Mononuclear cell (primary cell): ENCODE measurements around the gene PITPNC1. TPM values are rescaled to one million over a fixed set of nuclear protein-coding genes. Genes with fewer than 3 reads are reported as not detected.
"Not testable (repeated sequence)": the region's sequence is repeated elsewhere in the genome, so short reads cannot be mapped to it uniquely, and the experiment has no call there.

Source experiments
- H3K27me3 ChIP-seq: 2 replicates; pipeline ENCODE4 v1.6.0; 2011; ENCODE audit warnings: low read length, control low read depth; ENCODE audit not compliant: insufficient read depth
- H3K4me1 ChIP-seq: 2 replicates; pipeline ENCODE4 v1.5.1; 2011; ENCODE audit warnings: mild to moderate bottlenecking, low read length, control low read depth; ENCODE audit not compliant: insufficient read depth
- H3K4me3 ChIP-seq: 2 replicates; pipeline ENCODE4 v1.5.1; 2011; ENCODE audit warnings: mild to moderate bottlenecking, low read length, moderate library complexity
- H3K9me3 ChIP-seq: 2 replicates; pipeline ENCODE4 v1.5.1; 2011; ENCODE audit warnings: low read depth, mild to moderate bottlenecking, control low read depth, low read length
- total RNA-seq: library from RNA; depleted of rRNA; stranded (reverse); fragments of >200 nt; gene quantifications from one replicate; pipeline ENCODE4 v1.2.3, GENCODE V29; 2012

PITPNC1 gene
- total RNA-seq, 1 donor, result 52.8 TPM

DNA sequence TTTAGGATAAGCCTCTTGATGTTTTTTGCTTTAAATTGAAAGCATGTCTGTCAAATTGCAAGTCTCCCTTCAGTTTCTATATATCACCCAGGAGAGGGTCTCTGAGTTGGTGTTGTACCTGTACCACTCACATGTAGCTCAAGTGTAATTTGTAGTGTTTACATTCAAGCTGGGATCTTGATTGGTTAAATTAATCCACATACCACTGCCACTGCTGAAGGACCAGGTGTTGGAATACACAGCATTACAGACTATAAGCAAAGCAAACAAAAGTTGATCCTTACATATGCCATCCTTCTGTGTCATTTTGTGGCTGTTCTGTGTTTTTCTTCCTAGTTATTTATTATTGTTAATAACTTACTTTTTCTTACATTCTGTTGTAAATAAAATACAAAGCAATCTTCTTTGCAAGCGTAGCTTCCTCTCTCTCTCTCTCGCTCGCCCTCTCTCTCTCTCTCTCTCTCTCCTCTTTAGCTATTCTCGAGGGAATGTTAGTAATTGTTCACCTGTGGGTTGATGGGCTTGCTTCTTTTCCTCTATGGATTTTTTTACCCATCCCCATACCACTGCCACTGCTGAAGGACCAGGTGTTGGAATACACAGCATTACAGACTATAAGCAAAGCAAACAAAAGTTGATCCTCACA, 319.9 kb downstream of the PITPNC1 start:
- Histone ChIP-seq H3K4me3 (no peak overlapping the region), H3K9me3 (no peaks in the 10 kb centered on the region), H3K27me3 (no peaks in the 10 kb centered on the region), H3K4me1 (no peaks in the 10 kb centered on the region)

DNA sequence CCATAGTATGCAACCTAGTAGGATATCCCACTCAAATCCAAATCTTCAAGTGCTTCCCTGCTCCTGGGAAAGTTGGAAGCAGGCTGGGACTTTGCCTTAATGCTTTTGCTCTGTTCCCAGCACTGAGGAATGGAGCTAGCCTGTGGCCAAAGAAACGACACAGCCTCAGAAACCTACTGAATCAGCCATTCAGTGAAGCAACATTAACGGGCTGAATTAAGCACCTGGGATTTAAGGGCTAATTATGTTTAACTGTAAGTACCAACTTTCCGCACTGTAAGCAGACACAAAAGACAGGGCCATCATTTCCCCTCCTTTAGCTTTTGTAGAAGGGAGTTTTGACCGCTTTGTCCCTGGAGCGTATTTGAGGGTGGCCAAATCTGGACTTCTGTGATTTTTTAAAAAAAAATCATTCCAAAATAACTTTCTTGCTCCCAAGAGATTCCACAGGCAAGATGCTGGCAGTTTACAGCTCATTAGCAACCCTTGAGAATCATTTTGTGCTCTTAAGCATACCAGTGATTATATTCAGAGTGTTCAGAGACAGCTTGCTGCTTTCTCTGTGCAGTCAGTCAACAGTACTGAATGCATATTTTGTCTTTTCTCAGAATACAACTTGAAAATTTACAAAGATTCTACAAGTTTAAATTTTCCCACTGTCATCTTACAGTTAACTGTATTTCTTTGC, 323.1 kb downstream of the PITPNC1 start:
- Histone ChIP-seq H3K4me1 (no peaks in the 10 kb centered on the region), H3K27me3 (no peaks in the 10 kb centered on the region), H3K9me3 (no peaks in the 10 kb centered on the region), H3K4me3 (no peak overlapping the region)

DNA sequence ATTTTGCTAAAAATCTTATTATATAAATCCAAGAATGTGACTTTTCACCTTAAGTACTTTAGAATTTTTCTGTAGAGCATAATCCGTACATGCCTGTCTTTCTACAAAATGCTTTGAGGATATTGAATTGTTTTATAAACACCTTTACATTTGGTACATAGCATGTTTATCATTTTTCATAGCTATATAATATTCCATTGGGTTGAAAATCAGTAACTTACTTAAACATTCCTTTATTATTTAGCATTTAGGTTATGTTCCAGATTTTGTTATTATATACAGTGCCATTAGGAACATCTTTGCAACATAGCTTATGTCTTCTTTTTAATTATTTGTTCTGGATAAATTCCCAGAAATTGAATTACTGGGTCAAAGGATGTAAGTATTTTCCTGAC, 323.6 kb downstream of the PITPNC1 start:
- H3K27me3 ChIP-seq, result no peaks in the 10 kb centered on the region
- H3K4me1 ChIP-seq, result no peaks in the 10 kb centered on the region
- no peak overlapping the region for H3K4me3 ChIP-seq
- no peaks in the 10 kb centered on the region for H3K9me3 ChIP-seq

DNA sequence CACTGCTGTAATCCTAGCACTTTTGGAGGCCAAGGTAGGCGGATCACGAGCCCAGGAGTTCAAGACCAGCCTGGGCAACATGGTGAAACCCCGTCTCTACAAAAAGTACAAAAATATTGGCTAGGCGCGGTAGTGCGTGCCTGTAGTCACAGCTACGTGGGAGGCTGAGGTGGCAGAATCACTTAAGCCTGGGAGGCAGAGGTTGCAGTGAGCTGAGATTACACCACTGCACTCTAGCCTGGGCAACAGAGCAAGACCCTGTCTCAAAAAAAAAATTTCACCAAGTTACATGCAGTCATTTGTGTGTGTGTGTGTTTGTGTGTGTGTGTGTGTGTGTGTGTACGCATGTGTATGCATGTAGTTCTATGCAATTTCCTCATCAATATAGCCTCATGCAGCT, 325.8 kb downstream of the PITPNC1 start:
- not testable (repeated sequence) for H3K27me3 ChIP-seq, H3K4me1 ChIP-seq, H3K4me3 ChIP-seq, H3K9me3 ChIP-seq

DNA sequence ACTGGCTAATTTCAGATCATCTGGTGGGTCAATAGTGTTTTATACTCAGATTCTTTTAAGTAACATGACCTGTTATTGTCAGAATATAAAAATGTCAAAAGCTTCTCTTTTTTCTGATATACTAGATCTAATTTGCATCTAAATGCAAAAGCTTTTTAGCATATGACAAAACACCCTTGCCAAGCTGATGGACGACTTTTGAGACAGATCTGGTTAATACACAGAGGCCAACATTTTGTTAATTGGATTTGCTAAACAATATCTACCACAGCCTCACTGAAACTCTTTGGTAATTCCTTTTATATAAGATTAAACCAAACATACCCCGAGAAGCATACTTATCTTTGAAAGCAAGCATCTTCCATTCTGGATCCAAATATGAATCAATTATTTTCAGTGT, 330.4 kb downstream of the PITPNC1 start:
- no peak overlapping the region for H3K4me3 ChIP-seq
- H3K27me3 ChIP-seq, result no peaks in the 10 kb centered on the region
- H3K9me3 ChIP-seq, result no peaks in the 10 kb centered on the region
- H3K4me1 ChIP-seq, result no peaks in the 10 kb centered on the region

DNA sequence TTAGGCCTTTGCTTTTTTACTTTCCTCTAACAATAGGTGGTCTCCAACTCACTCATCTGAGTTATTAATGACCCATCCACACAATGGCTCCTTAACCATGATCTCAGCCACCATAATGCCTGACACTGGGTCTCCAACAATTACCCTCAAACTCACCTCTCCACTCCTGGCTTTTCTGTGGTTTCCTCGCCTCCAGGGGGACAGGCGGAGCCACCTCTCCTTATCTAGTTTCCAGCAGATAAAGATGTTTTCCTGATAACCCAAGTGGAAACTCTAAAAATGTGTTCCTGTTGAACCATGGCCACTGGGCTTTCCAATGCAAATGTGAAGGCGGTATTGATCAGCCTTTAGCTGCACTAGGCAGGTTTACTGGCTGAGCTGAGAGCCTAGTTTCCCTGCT, 331.3 kb downstream of the PITPNC1 start:
- no peak overlapping the region for H3K4me3 ChIP-seq
- H3K27me3 ChIP-seq, result no peaks in the 10 kb centered on the region
- H3K4me1 ChIP-seq, result no peaks in the 10 kb centered on the region
- no peaks in the 10 kb centered on the region for H3K9me3 ChIP-seq

DNA sequence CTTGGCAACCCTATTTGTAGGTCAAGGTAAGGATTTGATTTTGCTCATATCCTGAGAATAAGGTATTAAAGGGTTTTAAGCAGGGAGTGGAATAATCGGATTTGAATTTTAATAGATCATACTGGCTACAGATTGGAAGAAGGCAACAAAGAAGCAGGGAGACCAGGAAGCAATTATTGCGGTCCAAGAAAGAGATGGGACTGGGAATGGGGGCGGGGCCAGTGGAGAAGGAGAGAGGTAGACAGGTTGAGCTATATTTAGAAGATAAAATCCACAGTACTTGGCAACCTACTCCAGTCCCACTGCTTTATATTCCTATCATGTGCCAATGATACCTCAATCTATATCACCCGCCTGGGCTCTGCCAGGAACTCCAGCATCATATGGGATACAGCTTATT, 334.8 kb downstream of the PITPNC1 start:
- no peak overlapping the region for H3K4me3 ChIP-seq
- no peaks in the 10 kb centered on the region for H3K27me3 ChIP-seq

DNA sequence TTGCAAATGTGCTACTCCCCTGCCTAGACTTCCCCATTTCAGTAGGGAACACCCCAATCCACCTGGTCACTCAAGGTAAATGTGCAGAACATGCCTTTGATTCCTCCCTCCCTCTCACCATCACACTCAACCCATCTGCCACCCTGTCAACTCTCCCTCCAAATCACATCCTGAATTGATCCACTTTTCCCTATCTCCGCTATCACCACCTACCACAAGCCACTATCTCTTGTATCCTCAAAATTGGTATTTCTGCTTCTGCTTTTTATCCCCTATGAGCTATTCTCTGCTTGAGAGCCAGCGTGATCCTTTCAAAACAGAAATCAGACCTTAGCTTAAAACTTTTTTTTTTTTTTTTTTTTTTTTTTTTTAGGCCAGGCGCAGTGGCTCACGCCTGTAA, 335.3 kb downstream of the PITPNC1 start:
- H3K9me3 ChIP-seq, result no peaks in the 10 kb centered on the region
- H3K4me3 ChIP-seq, result no peak overlapping the region
- H3K4me1 ChIP-seq, result peaks cover 6% of the 10 kb centered on the region
- H3K27me3 ChIP-seq, result no peaks in the 10 kb centered on the region

More for the DNA sequence above, 334.8 kb downstream of the PITPNC1 start:
- Histone ChIP-seq H3K9me3 (no peaks in the 10 kb centered on the region), H3K4me1 (peaks cover 2% of the 10 kb centered on the region)

DNA sequence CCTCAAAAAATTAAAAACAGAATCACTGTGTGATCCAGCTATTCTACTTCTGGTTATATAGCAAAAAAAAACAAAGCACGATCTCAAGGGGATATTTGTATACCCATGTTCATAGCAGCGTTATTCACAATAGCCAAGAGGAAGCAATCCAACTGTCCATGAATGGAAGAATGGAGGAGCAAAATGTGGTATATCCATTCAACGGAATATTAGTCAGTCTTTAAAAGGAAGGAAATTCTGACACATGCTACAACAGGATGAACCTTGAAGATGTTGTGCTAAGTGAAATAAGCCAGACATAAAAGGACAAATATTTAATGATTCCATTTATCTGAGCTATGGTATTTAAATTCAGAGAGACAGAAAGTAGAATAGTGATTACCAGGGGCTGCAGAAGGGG, 336.1 kb downstream of the PITPNC1 start:
- H3K27me3 ChIP-seq, result no peaks in the 10 kb centered on the region
- peaks cover 7% of the 10 kb centered on the region for H3K4me1 ChIP-seq
- H3K4me3 ChIP-seq, result no peak overlapping the region
- no peaks in the 10 kb centered on the region for H3K9me3 ChIP-seq

DNA sequence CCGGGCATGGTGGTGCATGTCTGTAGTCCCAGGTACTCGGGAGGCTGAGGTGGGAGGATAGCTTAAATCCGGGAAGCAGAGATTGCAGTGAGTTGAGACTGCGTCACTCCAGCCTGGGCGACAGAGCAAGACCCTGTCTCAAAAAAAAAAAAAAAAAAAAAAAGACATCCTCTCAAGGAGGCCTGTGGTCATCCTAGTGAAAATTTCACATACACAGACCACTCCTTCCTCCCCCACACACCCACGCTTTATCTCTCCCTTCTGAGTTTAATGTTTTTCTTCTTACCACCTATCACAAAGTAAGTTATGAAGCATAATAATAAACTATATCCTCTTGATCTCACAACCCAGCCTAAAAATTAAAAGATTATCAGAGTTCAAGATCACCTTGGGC, 339.3 kb downstream of the PITPNC1 start:
- H3K27me3 ChIP-seq, result no peaks in the 10 kb centered on the region
- no peaks in the 10 kb centered on the region for H3K9me3 ChIP-seq
- no peak overlapping the region for H3K4me3 ChIP-seq
- peaks cover 21% of the 10 kb centered on the region for H3K4me1 ChIP-seq

DNA sequence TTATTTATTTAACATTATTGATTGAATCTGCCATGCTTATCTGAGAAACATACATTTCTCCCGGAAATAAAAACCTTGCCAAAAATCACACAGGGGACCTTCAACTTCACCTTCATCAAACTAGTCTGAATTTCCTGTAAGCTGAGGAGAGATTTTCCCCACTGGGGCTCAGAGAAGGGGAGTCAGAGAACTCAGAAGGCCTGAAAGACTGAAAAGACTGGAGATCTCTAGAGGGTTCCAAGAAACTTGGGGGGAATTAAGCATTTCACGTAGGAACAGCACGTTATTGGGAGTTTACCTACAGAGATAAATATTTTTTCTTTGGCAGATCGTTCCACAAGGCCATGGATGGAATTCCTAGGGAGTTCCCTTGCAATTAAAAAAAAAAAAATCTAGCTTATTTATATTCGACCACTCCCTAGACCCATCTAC, 340.1 kb downstream of the PITPNC1 start:
- Histone ChIP-seq H3K9me3 (no peaks in the 10 kb centered on the region), H3K4me3 (peak overlapping the region; percentile 92), H3K4me1 (peaks cover 21% of the 10 kb centered on the region), H3K27me3 (no peaks in the 10 kb centered on the region)

DNA sequence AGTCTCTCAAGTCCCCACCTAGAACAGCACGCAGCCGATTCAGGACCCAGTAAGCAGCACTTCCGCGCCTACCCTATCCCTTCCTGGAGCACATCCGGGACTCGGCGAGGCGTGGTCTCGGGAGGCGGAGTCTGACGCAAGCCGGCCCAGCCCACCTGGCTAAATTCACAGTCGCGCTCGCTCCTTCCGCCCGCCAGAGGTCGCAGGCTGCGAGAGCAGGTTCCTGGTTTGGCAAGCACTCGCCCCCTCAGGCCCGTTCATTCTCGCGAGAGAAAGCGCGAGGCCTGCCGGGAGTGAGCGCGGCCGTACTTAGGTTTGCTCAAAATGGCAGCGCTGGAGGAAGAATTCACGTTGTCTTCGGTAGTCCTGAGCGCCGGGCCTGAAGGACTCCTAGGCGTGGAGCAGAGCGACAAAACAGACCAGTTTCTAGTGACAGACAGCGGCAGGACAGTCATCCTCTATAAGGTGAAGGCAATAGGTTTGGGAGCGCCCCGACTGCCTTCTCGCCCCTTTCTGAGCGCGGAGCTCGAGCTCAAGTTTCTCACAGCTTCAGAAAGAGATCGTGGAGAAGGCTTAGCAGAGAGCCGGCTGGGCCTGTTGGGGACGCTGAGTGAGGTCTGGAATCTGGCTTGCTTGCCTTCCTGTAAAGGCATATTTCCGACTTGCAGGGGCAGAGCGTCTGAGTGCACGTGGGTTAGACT, 340.7 kb downstream of the PITPNC1 start, which contains the start of gene NOL11:
TSS of gene NOL11 (plus strand) at position 313 of the 701 bp plus-strand sequence. CDS start at position 325, 12 bp downstream.
- no peaks in the 10 kb centered on the region for H3K9me3 ChIP-seq
- H3K4me3 ChIP-seq, result peak within 1 kb of the TSS; percentile 92

DNA sequence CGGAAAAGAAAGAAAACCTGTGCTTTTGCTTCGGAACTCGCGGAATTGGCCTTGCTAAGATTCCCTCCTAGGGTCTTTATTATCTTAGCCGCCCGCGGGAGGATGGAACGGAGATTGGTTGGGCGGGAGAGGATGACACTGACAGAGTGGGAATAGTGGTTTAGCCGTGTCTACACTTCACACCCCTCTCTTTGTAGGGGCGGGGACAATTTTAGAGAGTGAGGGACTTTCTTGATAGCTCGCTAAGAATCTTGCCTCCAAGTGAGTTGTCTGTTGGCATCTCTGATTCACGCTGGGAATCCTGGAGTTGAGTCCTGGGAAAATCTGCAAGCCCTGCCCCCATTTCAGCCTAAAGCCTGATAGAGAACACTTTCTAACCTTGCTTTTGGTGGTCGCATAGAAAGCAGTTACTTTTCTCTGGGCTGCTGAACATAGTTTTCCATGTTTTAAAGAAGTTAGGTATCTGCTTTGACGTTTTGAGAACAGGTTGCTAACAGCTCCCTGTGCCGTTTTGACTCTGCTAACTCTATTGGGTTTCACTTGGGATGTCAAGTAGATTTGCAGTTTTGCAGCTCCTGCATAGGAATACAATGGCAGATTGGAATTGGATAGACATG, 341.4 kb downstream of the PITPNC1 start:
- peak overlapping the region; percentile 92 for H3K4me3 ChIP-seq
- no peaks in the 10 kb centered on the region for H3K27me3 ChIP-seq
- H3K9me3 ChIP-seq, result no peaks in the 10 kb centered on the region
- peaks cover 21% of the 10 kb centered on the region for H3K4me1 ChIP-seq

More for the DNA sequence above, 340.7 kb downstream of the PITPNC1 start, which contains the start of gene NOL11:
- Histone ChIP-seq H3K27me3 (no peaks in the 10 kb centered on the region), H3K4me1 (peaks cover 21% of the 10 kb centered on the region)

DNA sequence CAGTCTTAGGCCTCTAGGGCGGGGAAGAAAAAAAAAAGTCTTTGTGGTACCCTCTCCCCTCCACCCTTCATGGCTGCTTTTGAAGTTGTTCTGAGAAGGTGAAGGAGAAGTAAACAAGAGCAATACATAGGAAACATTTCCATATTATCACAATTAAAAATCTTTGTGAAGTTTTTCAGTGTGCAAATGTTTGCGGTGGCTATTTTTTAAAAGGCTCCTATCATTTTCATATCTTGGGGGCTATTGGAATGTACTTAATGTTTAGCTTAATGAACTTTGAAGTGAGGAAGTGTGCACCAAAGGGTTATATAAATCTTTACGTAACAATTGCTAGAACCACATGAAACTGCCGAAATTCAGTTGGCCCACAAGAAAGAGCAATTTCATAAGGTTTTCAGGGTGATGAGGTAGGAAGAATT, 348.3 kb downstream of the PITPNC1 start:
- H3K9me3 ChIP-seq, result no peaks in the 10 kb centered on the region
- H3K4me3 ChIP-seq, result no peak overlapping the region
- H3K4me1 ChIP-seq, result no peaks in the 10 kb centered on the region
- H3K27me3 ChIP-seq, result no peaks in the 10 kb centered on the region

DNA sequence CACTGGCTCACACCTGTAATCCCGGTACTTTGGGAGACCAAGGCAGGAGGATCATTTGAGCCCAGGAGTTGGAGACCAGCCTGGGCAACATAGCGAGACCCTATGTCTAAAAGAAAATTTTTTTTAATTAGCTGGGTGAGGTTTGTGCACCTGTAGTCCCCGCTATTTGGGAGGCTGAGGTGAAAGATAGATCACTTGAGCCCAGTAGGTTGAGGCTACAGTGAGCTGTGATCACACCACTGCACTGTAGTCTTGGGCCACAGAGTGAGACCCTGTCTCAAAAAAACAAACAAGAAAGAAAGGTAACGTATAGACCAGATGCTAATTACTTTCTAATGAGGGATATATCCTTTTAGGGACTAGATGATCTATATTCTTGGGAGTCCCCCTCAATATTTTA, 348.7 kb downstream of the PITPNC1 start:
- no peak overlapping the region for H3K4me3 ChIP-seq
- H3K27me3 ChIP-seq, result no peaks in the 10 kb centered on the region
- no peaks in the 10 kb centered on the region for H3K4me1 ChIP-seq
- H3K9me3 ChIP-seq, result no peaks in the 10 kb centered on the region
